22Rv1 (cell line): ENCODE data around the gene SOAT2.
"Not testable (repeated sequence)": the region's sequence is repeated elsewhere in the genome, so short reads cannot be mapped to it uniquely, and the experiment has no call there.

Source experiments
- H3K27ac ChIP-seq: fragments of 450-650 bp; 2 replicates; pipeline ENCODE4 v1.5.1; 2017
- ZFX ChIP-seq: fragments of 450-650 bp; IDR thresholded peaks from 2 replicates; pipeline ENCODE4 v1.6.1; 2017; ENCODE audit warnings: antibody characterized with exemption, borderline replicate concordance
- TF ChIP-seq, protein P1 (sequence below): fragments of 450-650 bp; IDR thresholded peaks from 2 replicates; pipeline ENCODE4 v1.5.1; 2017; ENCODE audit warnings: mild to moderate bottlenecking

The SOAT2 gene

GRCh38 chr12:53160000-53160399 lies 56.7 kb downstream of the SOAT2 start:
- no peak overlapping the region for H3K27ac ChIP-seq
- TF ChIP-seq ZFX: no peak
- TF ChIP-seq, protein P1, sequence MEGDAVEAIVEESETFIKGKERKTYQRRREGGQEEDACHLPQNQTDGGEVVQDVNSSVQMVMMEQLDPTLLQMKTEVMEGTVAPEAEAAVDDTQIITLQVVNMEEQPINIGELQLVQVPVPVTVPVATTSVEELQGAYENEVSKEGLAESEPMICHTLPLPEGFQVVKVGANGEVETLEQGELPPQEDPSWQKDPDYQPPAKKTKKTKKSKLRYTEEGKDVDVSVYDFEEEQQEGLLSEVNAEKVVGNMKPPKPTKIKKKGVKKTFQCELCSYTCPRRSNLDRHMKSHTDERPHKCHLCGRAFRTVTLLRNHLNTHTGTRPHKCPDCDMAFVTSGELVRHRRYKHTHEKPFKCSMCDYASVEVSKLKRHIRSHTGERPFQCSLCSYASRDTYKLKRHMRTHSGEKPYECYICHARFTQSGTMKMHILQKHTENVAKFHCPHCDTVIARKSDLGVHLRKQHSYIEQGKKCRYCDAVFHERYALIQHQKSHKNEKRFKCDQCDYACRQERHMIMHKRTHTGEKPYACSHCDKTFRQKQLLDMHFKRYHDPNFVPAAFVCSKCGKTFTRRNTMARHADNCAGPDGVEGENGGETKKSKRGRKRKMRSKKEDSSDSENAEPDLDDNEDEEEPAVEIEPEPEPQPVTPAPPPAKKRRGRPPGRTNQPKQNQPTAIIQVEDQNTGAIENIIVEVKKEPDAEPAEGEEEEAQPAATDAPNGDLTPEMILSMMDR: no peak

DNA sequence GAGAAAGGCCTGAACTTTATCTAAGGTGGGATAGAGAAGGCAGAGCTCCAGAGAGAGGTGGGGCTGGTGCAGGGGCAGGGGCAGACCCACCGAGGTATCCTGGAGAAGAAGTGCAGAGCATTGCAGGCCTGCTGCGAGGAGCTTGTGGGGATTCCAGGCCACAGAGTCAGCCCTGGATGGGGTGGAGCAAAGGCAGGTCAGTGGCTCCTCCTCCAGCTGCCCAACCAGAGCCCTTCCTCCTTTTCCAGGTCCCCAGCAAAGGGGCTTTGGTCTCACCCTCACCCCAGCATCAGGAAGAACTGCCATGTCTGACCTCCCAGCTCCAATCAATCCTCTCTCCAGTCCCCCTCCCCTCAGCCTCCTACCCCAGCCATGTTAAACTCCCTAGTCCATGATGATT lies 57.4 kb downstream of the SOAT2 start:
- TF ChIP-seq, protein P1: no peak
- TF ChIP-seq ZFX: no peak
- H3K27ac ChIP-seq: no peak overlapping the region

DNA sequence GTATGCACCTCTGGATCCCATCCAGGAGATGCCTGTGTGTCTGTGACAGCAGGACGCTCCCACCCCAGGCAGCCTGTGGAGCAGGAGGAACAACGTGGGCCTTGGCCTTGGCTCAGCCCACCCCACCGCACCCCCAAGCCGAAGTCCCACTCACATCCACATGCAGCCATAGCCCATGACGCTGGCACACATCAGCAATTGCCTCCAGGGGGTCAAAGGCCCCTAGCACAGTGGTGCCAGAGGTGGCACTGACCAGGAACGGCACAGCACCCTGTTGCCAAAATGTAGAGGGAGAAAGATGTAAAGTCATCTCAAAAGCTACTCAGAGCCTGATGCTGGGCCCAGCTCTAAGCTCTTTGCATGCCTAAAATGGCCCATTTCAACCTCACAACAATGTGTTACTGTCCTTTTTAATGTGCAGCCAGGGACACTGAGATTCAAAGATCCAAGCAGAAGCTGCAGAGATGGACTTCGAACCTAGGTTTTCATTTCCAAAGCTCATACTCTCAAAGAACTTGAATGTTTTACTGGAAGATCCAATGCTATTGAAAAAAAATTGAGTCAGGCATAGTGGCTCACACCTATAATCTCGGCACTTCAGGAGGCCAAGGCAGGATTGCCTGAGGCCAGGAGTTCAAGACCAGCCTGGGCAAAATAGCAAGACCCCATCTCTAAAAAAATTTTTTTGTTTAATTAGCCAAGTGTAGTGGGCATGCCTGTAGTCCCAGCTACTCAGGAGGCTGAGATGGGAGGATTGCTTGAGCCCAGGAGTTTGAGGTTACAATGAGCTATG lies 58.0 kb downstream of the SOAT2 start:
- TF ChIP-seq, protein P1: no peak
- TF ChIP-seq ZFX: no peak
- no peak overlapping the region for H3K27ac ChIP-seq

- H3K27ac ChIP-seq: not testable (repeated sequence)
Observed at GRCh38 chr12:53163008-53163407, 59.7 kb downstream of the SOAT2 start.

DNA sequence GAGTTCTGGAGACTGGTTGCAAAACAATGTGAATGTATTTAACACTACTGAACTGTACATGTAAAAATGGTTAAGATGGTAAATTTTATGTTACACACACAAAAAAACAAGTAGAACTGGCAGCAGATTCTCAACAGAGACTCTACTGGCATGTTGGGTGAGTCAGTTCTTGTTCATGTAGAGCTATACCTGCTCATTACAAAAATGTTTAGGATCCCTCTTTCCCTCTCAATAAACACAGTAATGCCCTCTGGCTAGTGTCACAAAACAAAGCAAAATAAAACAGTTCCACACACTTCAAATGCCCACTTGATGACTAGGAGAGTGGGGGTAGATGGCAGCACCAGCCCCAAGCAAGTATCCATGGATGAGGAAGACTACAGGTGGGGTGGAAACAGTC lies 63.6 kb downstream of the SOAT2 start:
- H3K27ac ChIP-seq: no peak overlapping the region
- TF ChIP-seq, protein P1: no peak
- TF ChIP-seq ZFX: no peak

- H3K27ac ChIP-seq: no peak overlapping the region
- TF ChIP-seq, protein P1: no peak
Observed at GRCh38 chr12:53169644-53170043, 66.4 kb downstream of the SOAT2 start.

DNA sequence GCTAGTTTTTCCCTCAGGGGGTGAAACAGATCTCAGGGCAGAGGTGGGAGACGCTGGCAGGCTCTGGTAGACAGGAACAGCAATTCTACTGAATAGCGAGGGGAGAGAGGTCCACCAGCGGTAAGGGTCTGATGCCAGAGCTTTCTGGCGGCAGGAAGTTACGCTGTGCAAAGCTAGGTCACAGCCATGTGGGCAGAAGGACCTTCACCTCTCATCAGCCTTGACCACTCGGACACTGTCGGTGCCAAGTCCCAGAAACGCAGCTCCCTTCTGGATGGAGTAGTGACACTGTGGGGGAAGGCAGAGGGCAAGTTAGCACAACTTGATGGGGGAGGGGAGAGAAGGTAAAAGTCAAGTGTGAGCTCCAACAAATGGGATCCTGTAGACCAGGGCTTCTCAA lies 66.9 kb downstream of the SOAT2 start:
- TF ChIP-seq, protein P1: no peak
- TF ChIP-seq ZFX: no peak
- no peak overlapping the region for H3K27ac ChIP-seq
